Hematopoietic multipotent progenitor cell treated with erythropoietin and hydrocortisone succinate and interleukin-3 and kit ligand, for 4 days (in vitro differentiated cells): ENCODE results near the gene IL25.
"Not testable (repeated sequence)": the region's sequence is repeated elsewhere in the genome, so short reads cannot be mapped to it uniquely, and the experiment has no call there.

Experiments
- DNase-seq: peaks from one replicate; pipeline ENCODE4 v3.0.0-alpha.2; 2015

Gene IL25

GRCh38 chr14:23414254-23414653 lies 41.6 kb downstream of the IL25 start:
- DNase-seq: no peak

- DNase-seq: no peak
These were observed 42.6 kb downstream of the IL25 start for GRCh38 chr14:23414906-23415820.

GRCh38 chr14:23415821-23416778 lies 43.5 kb downstream of the IL25 start:
- DNase-seq: no peak

- no peak for DNase-seq
These were observed 44.2 kb downstream of the IL25 start for GRCh38 chr14:23416801-23417200.

- not testable (repeated sequence) for DNase-seq
These were observed 44.7 kb downstream of the IL25 start for GRCh38 chr14:23417269-23417668.

- DNase-seq: no peak
These were observed 45.4 kb downstream of the IL25 start for GRCh38 chr14:23418021-23418420.

- DNase-seq: not testable (repeated sequence)
These were observed 47.0 kb downstream of the IL25 start for GRCh38 chr14:23419646-23420045.

- DNase-seq: no peak
These were observed 49.0 kb downstream of the IL25 start for GRCh38 chr14:23421594-23421993.

- DNase-seq: no peak
These were observed 51.0 kb downstream of the IL25 start for GRCh38 chr14:23423657-23424056.

- no peak for DNase-seq
These were observed 52.6 kb downstream of the IL25 start for GRCh38 chr14:23425169-23425568.

- DNase-seq: not testable (repeated sequence)
These were observed 53.2 kb downstream of the IL25 start for GRCh38 chr14:23425798-23426197.
